GM19239 (cell line): ENCODE measurements around the gene PSMD1.
"Not testable (repeated sequence)": the region's sequence is repeated elsewhere in the genome, so short reads cannot be mapped to it uniquely, and the experiment has no call there.

ENCODE experiments used
- DNase-seq: peaks from one replicate; pipeline ENCODE4 v3.0.0; 2011; ENCODE audit warnings: low spot score; ENCODE audit not compliant: insufficient read length
- FAIRE-seq: peaks from 2 replicates; lab custom pipeline; 2011; peaks lifted over from hg19 to GRCh38; lab: Jason Lieb, UNC

Gene PSMD1

DNA sequence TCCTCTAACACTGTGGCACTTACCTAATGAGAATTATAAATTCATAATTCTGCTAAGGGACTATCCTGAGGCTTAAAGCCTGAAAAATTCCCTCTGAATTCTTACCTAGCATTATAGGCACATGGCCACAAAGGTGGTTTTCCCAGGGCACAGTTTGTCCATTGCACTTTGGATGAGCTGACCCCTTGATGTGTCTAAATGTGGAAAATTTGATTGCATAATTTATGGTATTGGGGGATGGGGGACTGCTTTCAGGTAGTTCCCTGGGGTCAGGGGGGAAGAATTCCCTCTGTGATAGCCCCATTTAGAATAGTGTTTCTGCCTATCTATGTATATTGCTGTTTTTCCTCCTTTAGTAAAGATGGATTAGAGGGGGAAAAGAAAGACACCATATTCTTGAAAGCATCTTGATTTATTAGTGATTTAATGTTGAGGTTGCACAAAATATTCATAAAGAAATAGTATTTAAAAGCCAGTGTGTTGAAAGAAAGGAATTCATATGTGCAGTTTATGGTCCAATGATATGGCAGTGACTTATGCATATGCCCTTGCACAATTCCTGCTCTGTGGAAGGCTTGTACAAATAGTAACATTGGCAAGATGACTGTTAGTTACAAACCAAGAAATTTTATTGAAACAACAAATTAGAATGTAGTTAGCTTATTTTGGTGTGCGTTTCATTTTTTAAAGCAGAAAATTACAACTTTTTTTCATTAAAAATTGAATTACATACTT, 76.9 kb downstream of the PSMD1 start:
- peak; percentile 23 for FAIRE-seq
- no peak for DNase-seq

DNA sequence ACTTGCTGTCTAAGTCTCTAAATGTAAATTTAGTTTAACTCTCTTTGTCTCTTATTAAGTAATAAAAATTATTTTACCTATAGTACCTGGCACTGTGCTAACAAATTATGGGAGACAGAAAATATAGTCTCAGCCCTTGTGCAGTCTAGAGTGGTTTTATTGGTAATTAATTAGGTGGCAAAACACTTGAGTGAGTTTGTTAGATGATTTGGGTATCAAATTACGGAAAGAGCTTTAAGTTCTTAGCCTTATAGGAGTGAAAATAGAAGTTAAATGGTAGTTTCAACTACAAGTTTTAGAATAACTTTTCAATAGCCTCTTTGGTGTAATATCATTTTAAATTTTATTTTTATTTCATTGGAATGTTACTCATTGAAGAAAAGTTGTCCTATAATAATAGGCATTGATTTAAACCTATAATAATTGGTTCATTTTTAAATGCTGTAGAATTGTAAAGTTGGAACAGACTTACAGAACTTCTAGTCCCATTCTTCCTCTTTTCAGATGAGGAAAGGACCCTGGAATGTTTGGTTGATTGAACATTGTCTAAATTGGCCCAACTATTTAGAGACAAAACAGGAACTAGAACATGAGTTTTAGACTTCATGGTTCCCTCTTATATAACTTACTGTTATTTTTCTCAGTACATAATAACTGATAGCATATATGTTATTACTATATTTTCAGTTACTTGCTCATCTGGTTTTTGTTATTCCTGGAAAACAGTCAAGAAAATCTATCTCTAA, 78.4 kb downstream of the PSMD1 start:
- no peak for DNase-seq
- peak; percentile 68 for FAIRE-seq

DNA sequence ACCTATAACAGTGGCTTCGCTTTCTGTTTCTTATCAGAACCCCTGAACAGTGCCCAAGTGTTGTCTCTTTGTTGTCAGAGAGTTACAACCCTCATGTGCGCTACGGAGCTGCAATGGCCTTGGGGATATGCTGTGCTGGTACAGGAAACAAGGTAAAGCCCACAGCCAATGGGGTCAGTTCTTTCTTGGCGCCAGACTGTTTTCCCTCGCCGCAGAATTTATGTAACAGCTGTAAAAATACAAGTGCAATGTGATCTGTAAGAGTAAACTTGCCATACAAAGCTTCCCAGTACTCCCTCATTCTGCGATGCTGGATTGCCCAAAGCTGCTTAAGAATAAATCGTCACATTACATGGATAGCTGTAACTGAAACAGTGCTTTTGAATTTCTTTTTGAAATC, 82.0 kb downstream of the PSMD1 start:
- FAIRE-seq: no peak
- DNase-seq: no peak

GRCh38 chr2:231139796-231140195, 83.1 kb downstream of the PSMD1 start:
- FAIRE-seq (no peak), DNase-seq (no peak)

GRCh38 chr2:231140808-231141207, 84.1 kb downstream of the PSMD1 start:
- not testable (repeated sequence) for DNase-seq

GRCh38 chr2:231144896-231145295, 88.2 kb downstream of the PSMD1 start:
- no peak for DNase-seq
- no peak for FAIRE-seq

More at GRCh38 chr2:231140808-231141207, 84.1 kb downstream of the PSMD1 start:
- FAIRE-seq: not testable (repeated sequence)

- no peak for FAIRE-seq
- DNase-seq: no peak
Observed at GRCh38 chr2:231146665-231147064, 90.0 kb downstream of the PSMD1 start.

GRCh38 chr2:231152800-231153557, 96.3 kb downstream of the PSMD1 start:
- FAIRE-seq: no peak
- no peak for DNase-seq

DNA sequence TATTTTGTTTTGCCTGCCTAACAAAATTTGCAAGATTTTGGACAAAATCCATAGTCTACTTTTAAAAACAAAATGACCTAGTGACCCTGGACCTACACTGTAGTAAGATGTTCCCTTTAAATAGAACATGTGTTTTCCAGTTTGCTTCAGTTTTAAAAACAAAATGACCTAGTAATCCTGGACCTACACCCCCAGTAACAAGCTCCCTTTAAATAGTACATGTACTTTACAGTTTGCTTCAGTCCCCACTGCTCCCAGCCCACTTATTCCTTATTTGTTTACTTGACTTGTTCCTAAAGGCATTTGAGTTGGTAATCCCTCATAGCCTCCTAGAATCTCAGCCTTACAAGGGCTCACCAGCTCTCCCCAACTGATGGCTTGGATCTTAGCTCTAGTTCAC, 102.6 kb downstream of the PSMD1 start:
- DNase-seq (no peak), FAIRE-seq (no peak)

- FAIRE-seq (no peak), DNase-seq (no peak)
Observed at GRCh38 chr2:231160701-231161100, 104.0 kb downstream of the PSMD1 start.

- no peak for DNase-seq
- peak; percentile 82 for FAIRE-seq
Observed at GRCh38 chr2:231161252-231161839, 104.7 kb downstream of the PSMD1 start.

DNA sequence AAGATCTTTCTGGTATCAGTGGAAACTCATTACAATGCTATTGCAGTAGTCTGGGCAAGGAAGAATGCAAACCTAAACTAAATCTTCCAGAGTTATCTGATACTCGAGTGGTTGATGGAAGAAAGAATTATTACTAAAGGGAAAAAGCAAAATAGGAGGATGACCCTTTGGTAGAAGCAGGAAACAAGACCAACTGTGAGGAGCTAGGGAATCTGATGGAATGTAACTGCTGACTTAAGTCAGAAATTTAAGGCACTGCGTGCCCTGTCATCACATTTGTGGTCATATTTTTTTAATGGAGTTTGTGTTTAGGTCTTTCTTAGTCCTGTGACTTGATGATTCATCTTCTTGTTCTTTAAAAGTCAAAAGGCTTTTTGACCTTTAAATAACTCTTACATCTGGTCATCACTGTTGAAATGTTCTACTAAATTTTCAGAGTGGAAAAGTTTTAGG, 105.2 kb downstream of the PSMD1 start:
- FAIRE-seq: no peak

DNA sequence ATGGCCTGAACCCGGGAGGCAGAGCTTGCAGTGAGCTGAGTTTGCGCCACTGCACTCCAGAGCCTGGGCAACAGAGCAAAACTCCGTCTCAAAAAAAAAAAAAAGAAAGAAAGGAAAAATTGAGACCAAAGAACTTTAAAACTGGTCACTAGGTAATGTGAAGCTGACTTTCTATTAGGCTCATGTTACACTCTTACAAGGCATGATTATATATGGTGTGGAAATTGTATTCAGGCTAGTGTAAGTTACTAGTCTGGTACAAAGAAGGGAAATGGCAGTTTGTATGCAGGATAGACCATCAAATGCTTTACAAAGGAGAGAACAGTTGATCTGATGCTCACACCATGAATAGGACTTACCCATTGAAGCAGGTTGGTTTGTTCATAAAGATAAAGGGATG, 106.3 kb downstream of the PSMD1 start:
- no peak for FAIRE-seq

More for the DNA sequence above, 105.2 kb downstream of the PSMD1 start:
- DNase-seq: no peak

GRCh38 chr2:231163414-231164095, 106.9 kb downstream of the PSMD1 start:
- FAIRE-seq (no peak), DNase-seq (no peak)

More for the DNA sequence above, 106.3 kb downstream of the PSMD1 start:
- no peak for DNase-seq

- no peak for DNase-seq
- FAIRE-seq: no peak
Observed at GRCh38 chr2:231167745-231168459, 111.2 kb downstream of the PSMD1 start.

GRCh38 chr2:231168460-231169139, 111.9 kb downstream of the PSMD1 start:
- DNase-seq (no peak), FAIRE-seq (no peak)

GRCh38 chr2:231169488-231169887, 112.8 kb downstream of the PSMD1 start:
- FAIRE-seq: no peak
- DNase-seq: no peak

DNA sequence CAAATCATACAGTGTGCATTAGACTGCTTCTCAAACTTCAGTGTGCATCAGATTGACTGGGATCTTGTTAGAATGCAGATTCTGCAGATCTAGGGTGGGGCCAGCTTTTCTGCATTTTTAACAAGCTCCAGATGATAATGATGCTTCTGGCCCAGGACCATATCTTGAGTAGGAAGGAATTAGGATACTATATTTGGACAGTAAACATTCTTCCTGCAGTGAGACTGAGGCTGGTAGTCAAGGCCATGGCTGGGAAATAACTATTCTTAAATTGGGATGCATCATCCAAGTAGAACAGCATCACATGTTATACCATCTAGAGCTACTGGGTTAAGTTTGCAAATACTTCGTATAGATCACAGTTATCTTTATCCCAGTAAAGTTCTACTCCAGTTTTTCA, 113.4 kb downstream of the PSMD1 start:
- DNase-seq: no peak
- no peak for FAIRE-seq

- DNase-seq (no peak), FAIRE-seq (no peak)
Observed at GRCh38 chr2:231172025-231172424, 115.4 kb downstream of the PSMD1 start.
